A549 (cell line): ENCODE measurements around the gene RNASE4. TPM values are rescaled to one million over a fixed set of nuclear protein-coding genes. Genes with fewer than 3 reads are reported as not detected.
A peak's percentile ranks its signal among the peaks of the same experiment; 100 is the strongest.

Experiments used
- ATAC-seq, 2 experiments: fragments of 200-7000 bp in 1 of 2; fragments of >200 bp in 1 of 2; cut with Nextera tagmentation in 1 of 2; cut with Tn5 transposase in 1 of 2; 3 replicates each; pipeline versions ENCODE4 v1.8.0 to v1.9.1; 2018 to 2020; ENCODE audit warnings: mild to moderate bottlenecking in 1 of 2, moderate library complexity in 1 of 2
- CTCF ChIA-PET: fragments of 300-600 bp; sonication (Branson Sonifier 250); formaldehyde crosslinking; extraction: SDS; loops from one replicate; lab custom pipeline; 2021; ENCODE audit warnings: antibody characterized with exemption, inconsistent platforms; lab: Yijun Ruan, JAX
- POLR2A ChIA-PET: fragments of 350-600 bp; formaldehyde crosslinking; extraction: SDS; loops from one replicate; lab custom pipeline; 2021; ENCODE audit warnings: antibody characterized with exemption, inconsistent platforms; lab: Yijun Ruan, JAX
- DNase-seq, 2 experiments: peaks; one replicate each; pipeline versions ENCODE4 v3.0.0 to v3.0.0-alpha.2; 2011 to 2016; ENCODE audit warnings: low read depth in 1 of 2, low spot score in 1 of 2
- FAIRE-seq: peaks from 2 replicates; lab custom pipeline; 2011; peaks lifted over from hg19 to GRCh38; lab: Jason Lieb, UNC
- H3K27ac ChIP-seq, 2 experiments: fragments of >200 bp; sonication (Bioruptor Twin); formaldehyde crosslinking; 3 replicates each; pipeline ENCODE4 v1.5.1; 2016 to 2017
- H3K4me1 ChIP-seq: fragments of >200 bp; sonication (Bioruptor Twin); formaldehyde crosslinking; 3 replicates; pipeline ENCODE4 v1.6.1; 2016
- H3K4me2 ChIP-seq: fragments of >200 bp; sonication (Bioruptor Twin); formaldehyde crosslinking; 3 replicates; pipeline ENCODE4 v1.6.1; 2016
- H3K4me3 ChIP-seq: fragments of >200 bp; sonication (Bioruptor Twin); formaldehyde crosslinking; 3 replicates; pipeline ENCODE4 v1.5.1; 2016
- H3K9me3 ChIP-seq: fragments of >200 bp; sonication (Bioruptor Twin); formaldehyde crosslinking; 3 replicates; pipeline ENCODE4 v1.6.1; 2016
- BHLHE40 ChIP-seq: IDR thresholded peaks from 2 replicates; pipeline ENCODE4 v1.6.1; 2012; ENCODE audit warnings: low read depth, low read length, inconsistent platforms
- CBX2 ChIP-seq: fragments of 200-600 bp; sonication (generic); IDR thresholded peaks from 2 replicates; pipeline ENCODE4 v1.6.1; 2016; ENCODE audit warnings: low read depth, mild to moderate bottlenecking, borderline replicate concordance
- CBX8 ChIP-seq: fragments of 200-600 bp; sonication (generic); IDR thresholded peaks from 2 replicates; pipeline ENCODE4 v1.6.1; 2016
- CEBPB ChIP-seq, 2 experiments: fragments of >200 bp in 1 of 2; sonication (Bioruptor Twin) in 1 of 2; formaldehyde crosslinking in 1 of 2; IDR thresholded peaks; 2 replicates each; pipeline ENCODE4 v1.6.1; 2012 to 2016
- CHD2 ChIP-seq: fragments of 150-350 bp; IDR thresholded peaks from 2 replicates; pipeline ENCODE4 v1.6.1; 2014; ENCODE audit warnings: low read length; ENCODE audit not compliant: partially characterized antibody
- ESRRA ChIP-seq: fragments of 150-350 bp; IDR thresholded peaks from 2 replicates; pipeline ENCODE4 v1.6.1; 2014; ENCODE audit warnings: mild to moderate bottlenecking, low read length, borderline replicate concordance
- FOSB ChIP-seq: fragments of 250-450 bp; sonication (Bioruptor Pico); IDR thresholded peaks from 2 replicates; pipeline ENCODE4 v1.5.0; 2020; ENCODE audit warnings: mild to moderate bottlenecking, moderate library complexity
- HEYL ChIP-seq: fragments of 250-450 bp; sonication (Bioruptor Pico); IDR thresholded peaks from 2 replicates; pipeline ENCODE4 v1.8.0; 2021; ENCODE audit warnings: mild to moderate bottlenecking, moderate library complexity
- HOXB5 ChIP-seq: fragments of 250-450 bp; sonication (Bioruptor Pico); IDR thresholded peaks from 2 replicates; pipeline ENCODE4 v1.5.0; 2020; ENCODE audit warnings: mild to moderate bottlenecking, moderate library complexity
- KDM1A ChIP-seq: fragments of 200-600 bp; sonication (generic); IDR thresholded peaks from 2 replicates; pipeline ENCODE4 v1.6.1; 2016; ENCODE audit warnings: low read depth, mild to moderate bottlenecking
- MAFK ChIP-seq: fragments of 450-650 bp; IDR thresholded peaks from 2 replicates; pipeline ENCODE4 v1.6.1; 2014; ENCODE audit not compliant: partially characterized antibody
- MAZ ChIP-seq: fragments of 150-350 bp; IDR thresholded peaks from 2 replicates; pipeline ENCODE4 v1.6.1; 2014; ENCODE audit warnings: antibody characterized with exemption, low read depth, low read length, borderline replicate concordance
- NPAS2 ChIP-seq: fragments of 250-450 bp; sonication (Bioruptor Pico); IDR thresholded peaks from 2 replicates; pipeline ENCODE4 v1.8.0; 2022; ENCODE audit warnings: mild to moderate bottlenecking, moderate library complexity, borderline replicate concordance
- PHF8 ChIP-seq: fragments of 200-600 bp; sonication (generic); IDR thresholded peaks from 2 replicates; pipeline ENCODE4 v1.6.1; 2016; ENCODE audit warnings: low read depth, mild to moderate bottlenecking, antibody characterized with exemption, moderate library complexity, borderline replicate concordance
- POLR2AphosphoS2 ChIP-seq: conservative IDR thresholded peaks from 2 replicates; pipeline ENCODE4 v1.6.1; 2012; ENCODE audit warnings: low read length, improper control_type of control experiment, inconsistent platforms
- RAD21 ChIP-seq, 2 experiments: fragments of >200 bp in 1 of 2; sonication (Bioruptor Twin) in 1 of 2; formaldehyde crosslinking in 1 of 2; IDR thresholded peaks in 1 of 2; conservative IDR thresholded peaks in 1 of 2; 2 replicates in 1 of 2; 3 replicates in 1 of 2; pipeline ENCODE4 v1.6.1; 2012 to 2018; ENCODE audit warnings: inconsistent platforms in 1 of 2
- RCOR1 ChIP-seq: fragments of 150-350 bp; IDR thresholded peaks from 2 replicates; pipeline ENCODE4 v1.6.1; 2014; ENCODE audit warnings: antibody characterized with exemption, low read length, low read depth
- RFX5 ChIP-seq: fragments of 450-650 bp; IDR thresholded peaks from 2 replicates; pipeline ENCODE4 v1.7.1; 2014; ENCODE audit warnings: antibody characterized with exemption, mild to moderate bottlenecking, moderate library complexity
- SMC3 ChIP-seq: fragments of >200 bp; sonication (Bioruptor Twin); formaldehyde crosslinking; IDR thresholded peaks from 3 replicates; pipeline ENCODE4 v1.6.1; 2018; ENCODE audit warnings: inconsistent platforms
- TP53 ChIP-seq: fragments of 250-450 bp; sonication (Bioruptor Pico); IDR thresholded peaks from 2 replicates; pipeline ENCODE4 v1.5.0; 2021; ENCODE audit warnings: mild to moderate bottlenecking, moderate library complexity
- ZSCAN20 ChIP-seq: fragments of 250-450 bp; sonication (Bioruptor Pico); IDR thresholded peaks from 2 replicates; pipeline ENCODE4 v1.8.0; 2022; ENCODE audit warnings: mild to moderate bottlenecking, moderate library complexity
- WGBS: methylation state at CpG from one replicate; pipeline ENCODE4 v1.1.6; 2017; ENCODE audit errors: missing lambda C conversion rate; 5-methylcytosine and 5-hydroxymethylcytosine counted together
- polyA plus RNA-seq, 4 experiments: library from polyadenylated mRNA; depleted of rRNA in 3 of 4; stranded (reverse); fragments of >200 nt; fragmentation: RNase III in 1 of 4; extraction: RNeasy Plus Mini Kit Qiagen cat#74134 plus additional on column Dnase treatment in 1 of 4; gene quantifications; 2 replicates in 3 of 4; 3 replicates in 1 of 4; pipeline ENCODE4 v1.2.3, GENCODE V29; 2011 to 2017
- TF ChIP-seq, protein P1 (sequence below): fragments of 150-350 bp; IDR thresholded peaks from 2 replicates; pipeline ENCODE4 v1.6.1; 2014; ENCODE audit warnings: low read depth, mild to moderate bottlenecking, low read length
- TF ChIP-seq, protein P2 (sequence below): fragments of 450-650 bp; IDR thresholded peaks from 2 replicates; pipeline ENCODE4 v1.6.1; 2014; ENCODE audit warnings: antibody characterized with exemption
- TF ChIP-seq, protein P3 (sequence below): fragments of >200 bp; sonication (Bioruptor Twin); formaldehyde crosslinking; IDR thresholded peaks from 3 replicates; pipeline ENCODE4 v1.5.1; 2016

RNASE4 gene
- polyA plus RNA-seq, 2 of the 4 experiments (the other 2 are of a cell fraction), result 8.6 to 77.4 TPM

DNA sequence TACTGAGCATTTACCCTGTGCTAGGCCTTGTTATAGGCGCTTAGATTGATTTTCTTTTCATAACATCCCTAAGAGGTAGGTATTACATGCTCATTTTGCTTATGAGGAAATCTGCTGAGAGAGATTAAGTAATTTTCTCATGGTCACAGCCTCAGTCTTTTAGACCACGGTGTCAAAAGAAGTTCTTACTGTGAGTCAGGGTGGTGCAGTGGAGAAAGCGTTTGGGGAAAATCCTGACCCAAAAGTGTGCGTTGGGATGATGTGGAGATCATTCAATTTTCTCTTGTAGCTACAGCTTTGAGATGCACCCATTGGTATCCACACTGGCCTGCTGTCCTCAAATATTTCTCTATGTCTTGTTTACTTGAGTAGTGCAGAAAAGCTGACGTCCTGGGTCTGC, 12.4 kb downstream of the RNASE4 start:
- no peak overlapping the region for H3K27ac ChIP-seq
- CTCF ChIA-PET, result interaction anchor here (0.6 to 9.1 kb wide), 33 partner anchors 9 to 410 kb away, joined by 3 to 130 read pairs (median 4); partner anchors contain the start of gene RNASE6
- TF ChIP-seq ZSCAN20 (CRISPR knock-in tag) (no peak), KDM1A (no peak), FOSB (no peak), CHD2 (no peak), PHF8 (no peak), MAFK (no peak), RCOR1 (no peak), TP53 (CRISPR knock-in tag) (no peak), HOXB5 (CRISPR knock-in tag) (no peak), CBX2 (no peak), POLR2AphosphoS2 (no peak), HEYL (no peak), BHLHE40 (no peak), MAZ (no peak)
- TF ChIP-seq, protein P1, sequence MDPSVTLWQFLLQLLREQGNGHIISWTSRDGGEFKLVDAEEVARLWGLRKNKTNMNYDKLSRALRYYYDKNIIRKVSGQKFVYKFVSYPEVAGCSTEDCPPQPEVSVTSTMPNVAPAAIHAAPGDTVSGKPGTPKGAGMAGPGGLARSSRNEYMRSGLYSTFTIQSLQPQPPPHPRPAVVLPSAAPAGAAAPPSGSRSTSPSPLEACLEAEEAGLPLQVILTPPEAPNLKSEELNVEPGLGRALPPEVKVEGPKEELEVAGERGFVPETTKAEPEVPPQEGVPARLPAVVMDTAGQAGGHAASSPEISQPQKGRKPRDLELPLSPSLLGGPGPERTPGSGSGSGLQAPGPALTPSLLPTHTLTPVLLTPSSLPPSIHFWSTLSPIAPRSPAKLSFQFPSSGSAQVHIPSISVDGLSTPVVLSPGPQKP, result no peak
- TF ChIP-seq, protein P2, sequence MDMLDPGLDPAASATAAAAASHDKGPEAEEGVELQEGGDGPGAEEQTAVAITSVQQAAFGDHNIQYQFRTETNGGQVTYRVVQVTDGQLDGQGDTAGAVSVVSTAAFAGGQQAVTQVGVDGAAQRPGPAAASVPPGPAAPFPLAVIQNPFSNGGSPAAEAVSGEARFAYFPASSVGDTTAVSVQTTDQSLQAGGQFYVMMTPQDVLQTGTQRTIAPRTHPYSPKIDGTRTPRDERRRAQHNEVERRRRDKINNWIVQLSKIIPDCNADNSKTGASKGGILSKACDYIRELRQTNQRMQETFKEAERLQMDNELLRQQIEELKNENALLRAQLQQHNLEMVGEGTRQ, result no peak
- TF ChIP-seq, all 56 proteins: peak for 0
- ATAC-seq (no peak), DNase-seq (no peak), FAIRE-seq (no peak)
- Histone ChIP-seq H3K4me1 (0 out of 3 replicates have a peak, but pooled peaks cover 3% of the 10 kb centered on the region), H3K4me2 (no peak overlapping the region), H3K4me3 (no peak overlapping the region), H3K9me3 (no peaks in the 10 kb centered on the region)
- 88% methylated on average over 5 of the region's 5 CpGs for WGBS
- POLR2A ChIA-PET, result no interaction called here

DNA sequence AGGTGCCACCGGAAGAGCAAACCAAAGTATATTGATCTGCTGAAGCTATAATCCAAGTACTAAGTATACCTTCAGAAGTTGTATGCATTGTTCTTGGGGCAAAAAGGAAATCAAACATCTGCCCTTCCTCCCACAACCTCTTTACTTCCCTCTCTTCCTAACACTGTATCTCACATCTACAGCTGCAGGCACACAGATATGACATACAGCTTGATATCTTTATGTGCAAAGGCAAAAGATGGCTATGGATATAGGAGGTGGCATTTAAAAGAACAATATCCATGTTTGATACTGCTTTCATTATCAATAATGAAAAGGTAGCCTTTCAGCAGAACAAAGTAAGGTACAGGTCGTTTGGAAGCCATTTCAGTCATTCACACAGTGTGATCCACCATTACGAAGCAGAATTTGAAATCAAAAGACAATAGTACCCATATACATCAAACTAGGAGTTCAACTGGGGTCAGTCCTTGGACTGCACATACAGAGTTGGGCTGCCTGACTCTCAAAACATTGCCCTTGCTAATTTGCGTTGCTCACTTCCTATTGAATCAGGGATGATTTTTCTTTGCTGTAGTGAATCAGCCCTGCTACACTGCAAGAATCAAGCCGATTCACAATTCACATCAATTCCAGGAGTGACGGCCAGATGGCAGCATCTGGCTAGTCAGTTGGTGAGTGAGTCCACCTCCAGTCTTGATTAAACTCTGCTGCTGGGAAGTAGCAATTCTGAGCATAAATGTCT, 13.1 kb downstream of the RNASE4 start:
- Histone ChIP-seq H3K4me1 (0 out of 3 replicates have a peak, but pooled peaks cover 3% of the 10 kb centered on the region), H3K4me3 (no peak overlapping the region), H3K27ac (no peak overlapping the region), H3K4me2 (no peak overlapping the region), H3K9me3 (no peaks in the 10 kb centered on the region)
- FAIRE-seq (peak; percentile 49), ATAC-seq (peak; percentile 95 to 96), DNase-seq (peak; percentile 67 to 79)
- TF ChIP-seq, protein P3, sequence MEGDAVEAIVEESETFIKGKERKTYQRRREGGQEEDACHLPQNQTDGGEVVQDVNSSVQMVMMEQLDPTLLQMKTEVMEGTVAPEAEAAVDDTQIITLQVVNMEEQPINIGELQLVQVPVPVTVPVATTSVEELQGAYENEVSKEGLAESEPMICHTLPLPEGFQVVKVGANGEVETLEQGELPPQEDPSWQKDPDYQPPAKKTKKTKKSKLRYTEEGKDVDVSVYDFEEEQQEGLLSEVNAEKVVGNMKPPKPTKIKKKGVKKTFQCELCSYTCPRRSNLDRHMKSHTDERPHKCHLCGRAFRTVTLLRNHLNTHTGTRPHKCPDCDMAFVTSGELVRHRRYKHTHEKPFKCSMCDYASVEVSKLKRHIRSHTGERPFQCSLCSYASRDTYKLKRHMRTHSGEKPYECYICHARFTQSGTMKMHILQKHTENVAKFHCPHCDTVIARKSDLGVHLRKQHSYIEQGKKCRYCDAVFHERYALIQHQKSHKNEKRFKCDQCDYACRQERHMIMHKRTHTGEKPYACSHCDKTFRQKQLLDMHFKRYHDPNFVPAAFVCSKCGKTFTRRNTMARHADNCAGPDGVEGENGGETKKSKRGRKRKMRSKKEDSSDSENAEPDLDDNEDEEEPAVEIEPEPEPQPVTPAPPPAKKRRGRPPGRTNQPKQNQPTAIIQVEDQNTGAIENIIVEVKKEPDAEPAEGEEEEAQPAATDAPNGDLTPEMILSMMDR, result peak; percentile 83
- TF ChIP-seq RFX5, result no peak
- peak; percentile 92 for TF ChIP-seq SMC3
- peak; percentile 88 to 93 for TF ChIP-seq RAD21 (conservative IDR thresholded peaks at IDR 0.05 in 1 of 2, IDR thresholded peaks at IDR 0.05 in 1 of 2)
- POLR2A ChIA-PET, result no interaction called here
- CTCF ChIA-PET, result interaction anchor here (0.6 to 9.1 kb wide), 39 partner anchors 10 to 409 kb away, joined by 3 to 130 read pairs (median 4); partner anchors contain the start of genes RNASE6 and TPPP2
- WGBS, result 30% methylated on average over 6 of the region's 6 CpGs

DNA sequence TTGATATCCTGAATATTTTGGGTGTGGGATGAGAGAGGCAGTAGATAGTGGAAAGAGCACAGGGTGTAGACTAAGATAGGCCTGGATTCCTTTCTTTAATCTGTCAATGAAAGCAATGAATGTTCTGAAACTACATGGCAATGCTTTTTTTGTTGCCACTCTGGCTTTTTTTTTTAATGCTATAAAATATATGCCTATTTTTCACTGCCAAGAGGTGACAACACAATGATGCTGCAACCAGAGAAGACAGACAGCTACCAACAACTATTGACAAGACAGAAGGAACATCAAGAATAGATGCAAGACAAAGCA, 13.6 kb downstream of the RNASE4 start:
- Histone ChIP-seq H3K27ac (no peak overlapping the region), H3K9me3 (no peaks in the 10 kb centered on the region), H3K4me1 (0 out of 3 replicates have a peak, but pooled peaks cover 3% of the 10 kb centered on the region), H3K4me3 (no peak overlapping the region), H3K4me2 (no peak overlapping the region)
- POLR2A ChIA-PET, result no interaction called here
- DNase-seq, result no peak
- no peak for ATAC-seq
- CTCF ChIA-PET, result interaction anchor here (0.7 to 9.1 kb wide), 20 partner anchors 12 to 332 kb away, joined by 3 to 130 read pairs (median 4); partner anchors contain the start of gene TPPP2
- no peak for FAIRE-seq
- TF ChIP-seq, protein P3, result no peak; the same call in 2 of the 3 replicates
- TF ChIP-seq HOXB5 (CRISPR knock-in tag), result no peak
- TF ChIP-seq, protein P2, result no peak
- no peak for TF ChIP-seq CEBPB (IDR thresholded peaks at IDR 0.05)
- TF ChIP-seq ESRRA, result no peak
- no peak for TF ChIP-seq NPAS2
- no peak for TF ChIP-seq CBX8
- TF ChIP-seq TP53 (CRISPR knock-in tag), result no peak
- TF ChIP-seq, protein P1, result no peak
- TF ChIP-seq POLR2AphosphoS2, result no peak
- TF ChIP-seq RAD21 (conservative IDR thresholded peaks at IDR 0.05 in 1 of 2, IDR thresholded peaks at IDR 0.05 in 1 of 2), result no peak
